ENCODE measurements around the gene CBLB.

GRCh38 chr3:105834768-105835167, 34.0 kb downstream of the CBLB start:
- TF ChIP-seq, protein P1, sequence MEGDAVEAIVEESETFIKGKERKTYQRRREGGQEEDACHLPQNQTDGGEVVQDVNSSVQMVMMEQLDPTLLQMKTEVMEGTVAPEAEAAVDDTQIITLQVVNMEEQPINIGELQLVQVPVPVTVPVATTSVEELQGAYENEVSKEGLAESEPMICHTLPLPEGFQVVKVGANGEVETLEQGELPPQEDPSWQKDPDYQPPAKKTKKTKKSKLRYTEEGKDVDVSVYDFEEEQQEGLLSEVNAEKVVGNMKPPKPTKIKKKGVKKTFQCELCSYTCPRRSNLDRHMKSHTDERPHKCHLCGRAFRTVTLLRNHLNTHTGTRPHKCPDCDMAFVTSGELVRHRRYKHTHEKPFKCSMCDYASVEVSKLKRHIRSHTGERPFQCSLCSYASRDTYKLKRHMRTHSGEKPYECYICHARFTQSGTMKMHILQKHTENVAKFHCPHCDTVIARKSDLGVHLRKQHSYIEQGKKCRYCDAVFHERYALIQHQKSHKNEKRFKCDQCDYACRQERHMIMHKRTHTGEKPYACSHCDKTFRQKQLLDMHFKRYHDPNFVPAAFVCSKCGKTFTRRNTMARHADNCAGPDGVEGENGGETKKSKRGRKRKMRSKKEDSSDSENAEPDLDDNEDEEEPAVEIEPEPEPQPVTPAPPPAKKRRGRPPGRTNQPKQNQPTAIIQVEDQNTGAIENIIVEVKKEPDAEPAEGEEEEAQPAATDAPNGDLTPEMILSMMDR (IDR thresholded peaks at IDR 0.05), result no peak
- TF ChIP-seq POLR2AphosphoS5 (IDR thresholded peaks at IDR 0.05), result no peak

Measured in prostate gland (tissue), 2 donors.